Testis (tissue), 2 donors: ENCODE measurements around the gene PIEZO2.

Source experiments
- POLR2A ChIP-seq: fragments of 450-650 bp; IDR thresholded peaks from one replicate; pipeline ENCODE4 v1.6.1; 2017; ENCODE audit warnings: antibody characterized with exemption, mild to moderate bottlenecking, moderate library complexity
- TF ChIP-seq, protein P1 (sequence below), 3 experiments: fragments of 450-650 bp in 2 of 3; fragments of 200-600 bp in 1 of 3; sonication (generic) in 1 of 3; IDR thresholded peaks; one replicate each; pipeline ENCODE4 v1.5.1; 2016 to 2019; ENCODE audit warnings: antibody characterized with exemption in 3 of 3, mild to moderate bottlenecking in 2 of 3, moderate library complexity in 1 of 3

DNA sequence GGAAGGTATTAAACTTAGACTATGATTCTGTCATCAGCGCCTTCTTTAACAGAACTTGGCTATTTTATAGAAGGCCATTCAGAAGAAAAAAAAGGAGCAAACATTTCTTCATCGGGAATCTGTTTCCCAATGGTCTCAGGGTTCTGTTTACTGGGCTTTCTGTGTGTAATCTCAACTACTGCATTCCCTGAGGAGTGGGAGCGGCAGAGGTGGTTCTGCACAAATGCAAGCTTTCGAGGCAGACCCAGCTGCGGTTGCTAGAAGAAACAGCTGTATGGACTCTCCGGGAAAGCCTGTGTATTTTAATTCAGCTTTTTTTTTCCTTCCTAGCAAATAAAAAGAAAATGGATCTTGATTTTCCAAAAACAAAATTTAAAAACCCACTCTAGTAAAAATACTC lies 372.9 kb downstream of the PIEZO2 start:
- TF ChIP-seq, protein P1, sequence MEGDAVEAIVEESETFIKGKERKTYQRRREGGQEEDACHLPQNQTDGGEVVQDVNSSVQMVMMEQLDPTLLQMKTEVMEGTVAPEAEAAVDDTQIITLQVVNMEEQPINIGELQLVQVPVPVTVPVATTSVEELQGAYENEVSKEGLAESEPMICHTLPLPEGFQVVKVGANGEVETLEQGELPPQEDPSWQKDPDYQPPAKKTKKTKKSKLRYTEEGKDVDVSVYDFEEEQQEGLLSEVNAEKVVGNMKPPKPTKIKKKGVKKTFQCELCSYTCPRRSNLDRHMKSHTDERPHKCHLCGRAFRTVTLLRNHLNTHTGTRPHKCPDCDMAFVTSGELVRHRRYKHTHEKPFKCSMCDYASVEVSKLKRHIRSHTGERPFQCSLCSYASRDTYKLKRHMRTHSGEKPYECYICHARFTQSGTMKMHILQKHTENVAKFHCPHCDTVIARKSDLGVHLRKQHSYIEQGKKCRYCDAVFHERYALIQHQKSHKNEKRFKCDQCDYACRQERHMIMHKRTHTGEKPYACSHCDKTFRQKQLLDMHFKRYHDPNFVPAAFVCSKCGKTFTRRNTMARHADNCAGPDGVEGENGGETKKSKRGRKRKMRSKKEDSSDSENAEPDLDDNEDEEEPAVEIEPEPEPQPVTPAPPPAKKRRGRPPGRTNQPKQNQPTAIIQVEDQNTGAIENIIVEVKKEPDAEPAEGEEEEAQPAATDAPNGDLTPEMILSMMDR (IDR thresholded peaks at IDR 0.05) = no peak
- no peak for TF ChIP-seq POLR2A
